ENCODE data around the gene PRKN.

The PRKN gene

DNA sequence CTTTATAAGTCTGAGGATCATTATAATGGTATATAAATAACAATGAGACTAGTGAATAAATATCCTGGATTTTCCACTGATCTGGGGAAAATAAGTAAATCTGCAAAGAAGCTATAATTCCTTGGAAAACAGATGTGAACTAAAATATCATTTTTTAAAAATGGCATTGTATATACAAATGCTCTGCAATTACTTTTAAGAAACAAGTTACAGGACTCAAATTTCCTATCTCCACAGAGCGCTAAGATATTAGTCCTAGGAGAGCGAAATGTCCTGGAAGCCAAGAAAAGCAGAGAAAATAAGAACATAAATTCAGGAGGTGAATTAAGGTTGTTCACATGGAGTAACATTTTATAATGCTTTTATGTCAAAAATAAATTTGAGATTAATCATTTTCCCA lies 61.3 kb downstream of the PRKN start:
- H3K4me3 ChIP-seq (ENCODE audit: low read depth in 1 of 2, low read length in 2 of 2), result no peak overlapping the region
- no peak overlapping the region for H3K27ac ChIP-seq (ENCODE audit: low read length)
- H2AFZ ChIP-seq (ENCODE audit: low read depth, low read length), result no peak overlapping the region
- H4K20me1 ChIP-seq (ENCODE audit: insufficient read depth, low read length), result no peaks in the 10 kb centered on the region
- no peaks in the 10 kb centered on the region for H3K9me3 ChIP-seq (ENCODE audit: insufficient read depth, low read length, severe bottlenecking)
- H3K36me3 ChIP-seq (ENCODE audit: insufficient read depth, low read length), result no peaks in the 10 kb centered on the region
- H3K4me2 ChIP-seq (ENCODE audit: insufficient read depth, low read length), result no peak overlapping the region
- H3K9ac ChIP-seq (ENCODE audit: low read depth, low read length), result no peak overlapping the region
- no peaks in the 10 kb centered on the region for H3K4me1 ChIP-seq (ENCODE audit: insufficient read depth, low read length)
- no peak for DNase-seq
- no peak for ATAC-seq (ENCODE audit: insufficient read depth, low read depth)
- H3K79me2 ChIP-seq (ENCODE audit: insufficient read depth, low read length), result no peaks in the 10 kb centered on the region
- no peaks in the 10 kb centered on the region for H3K27me3 ChIP-seq (ENCODE audit: insufficient read depth, low read length, poor library complexity)
- TF ChIP-seq, protein P1, sequence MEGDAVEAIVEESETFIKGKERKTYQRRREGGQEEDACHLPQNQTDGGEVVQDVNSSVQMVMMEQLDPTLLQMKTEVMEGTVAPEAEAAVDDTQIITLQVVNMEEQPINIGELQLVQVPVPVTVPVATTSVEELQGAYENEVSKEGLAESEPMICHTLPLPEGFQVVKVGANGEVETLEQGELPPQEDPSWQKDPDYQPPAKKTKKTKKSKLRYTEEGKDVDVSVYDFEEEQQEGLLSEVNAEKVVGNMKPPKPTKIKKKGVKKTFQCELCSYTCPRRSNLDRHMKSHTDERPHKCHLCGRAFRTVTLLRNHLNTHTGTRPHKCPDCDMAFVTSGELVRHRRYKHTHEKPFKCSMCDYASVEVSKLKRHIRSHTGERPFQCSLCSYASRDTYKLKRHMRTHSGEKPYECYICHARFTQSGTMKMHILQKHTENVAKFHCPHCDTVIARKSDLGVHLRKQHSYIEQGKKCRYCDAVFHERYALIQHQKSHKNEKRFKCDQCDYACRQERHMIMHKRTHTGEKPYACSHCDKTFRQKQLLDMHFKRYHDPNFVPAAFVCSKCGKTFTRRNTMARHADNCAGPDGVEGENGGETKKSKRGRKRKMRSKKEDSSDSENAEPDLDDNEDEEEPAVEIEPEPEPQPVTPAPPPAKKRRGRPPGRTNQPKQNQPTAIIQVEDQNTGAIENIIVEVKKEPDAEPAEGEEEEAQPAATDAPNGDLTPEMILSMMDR (IDR thresholded peaks at IDR 0.05; ENCODE audit: borderline replicate concordance, extremely low read depth, low read length, poor library complexity, severe bottlenecking), result no peak
- no peak for TF ChIP-seq EZH2 (IDR thresholded peaks at IDR 0.05; ENCODE audit: borderline replicate concordance, low read depth, low read length, severe bottlenecking)

DNA sequence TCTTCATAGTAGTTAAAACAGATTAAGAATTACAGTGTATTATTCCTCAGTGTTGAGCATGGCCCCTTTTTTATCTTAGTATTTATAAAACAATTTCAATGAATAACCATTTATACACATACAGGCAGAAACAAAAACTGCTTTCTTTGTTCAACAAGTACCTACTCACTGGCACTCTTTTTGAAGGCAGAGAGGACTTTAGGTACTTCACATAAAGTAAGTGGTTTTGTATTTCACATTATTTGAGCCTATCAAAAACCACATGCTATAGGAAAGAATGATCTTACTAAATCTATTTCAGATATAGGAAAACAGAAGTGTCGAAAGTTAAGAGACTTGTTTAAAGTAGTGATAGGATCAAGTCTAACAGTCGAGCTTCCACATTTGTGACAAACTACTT lies 73.8 kb downstream of the PRKN start:
- Histone ChIP-seq H3K9me3 (ENCODE audit: insufficient read depth, low read length, severe bottlenecking) (no peaks in the 10 kb centered on the region), H4K20me1 (ENCODE audit: insufficient read depth, low read length) (no peaks in the 10 kb centered on the region), H3K4me1 (ENCODE audit: insufficient read depth, low read length) (no peaks in the 10 kb centered on the region), H3K79me2 (ENCODE audit: insufficient read depth, low read length) (no peaks in the 10 kb centered on the region), H3K36me3 (ENCODE audit: insufficient read depth, low read length) (no peaks in the 10 kb centered on the region), H3K27ac (ENCODE audit: low read length) (no peak overlapping the region), H3K27me3 (ENCODE audit: insufficient read depth, low read length, poor library complexity) (no peaks in the 10 kb centered on the region), H3K9ac (ENCODE audit: low read depth, low read length) (no peak overlapping the region), H3K4me2 (ENCODE audit: insufficient read depth, low read length) (no peak overlapping the region), H2AFZ (ENCODE audit: low read depth, low read length) (no peak overlapping the region), H3K4me3 (ENCODE audit: low read depth in 1 of 2, low read length in 2 of 2) (no peak overlapping the region)
- no peak for TF ChIP-seq EZH2 (IDR thresholded peaks at IDR 0.05; ENCODE audit: borderline replicate concordance, low read depth, low read length, severe bottlenecking)
- TF ChIP-seq, protein P1 (IDR thresholded peaks at IDR 0.05; ENCODE audit: borderline replicate concordance, extremely low read depth, low read length, poor library complexity, severe bottlenecking), result no peak
- no peak for ATAC-seq (ENCODE audit: insufficient read depth, low read depth)
- no peak for DNase-seq

DNA sequence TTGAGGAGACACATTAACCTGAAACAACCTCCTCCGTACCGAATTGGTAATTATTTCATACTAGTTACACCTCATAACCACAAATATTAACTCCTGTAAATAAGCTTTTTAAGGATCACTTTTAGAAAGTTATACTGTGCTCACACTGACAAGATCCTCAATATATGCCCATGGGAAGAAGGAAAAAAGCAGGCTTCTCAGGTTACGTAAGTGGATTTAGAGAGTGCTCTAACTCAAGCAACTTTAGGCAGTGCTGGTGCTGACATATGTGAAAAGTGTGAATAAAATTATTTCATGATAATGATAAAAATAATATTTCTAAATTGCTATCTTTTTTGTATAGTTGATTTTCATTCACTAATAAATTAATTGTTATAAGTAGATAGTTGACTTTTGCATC lies 76.1 kb downstream of the PRKN start:
- no peaks in the 10 kb centered on the region for H4K20me1 ChIP-seq (ENCODE audit: insufficient read depth, low read length)

More for the DNA sequence above, 76.1 kb downstream of the PRKN start:
- no peak for ATAC-seq (ENCODE audit: insufficient read depth, low read depth)
- H3K9ac ChIP-seq (ENCODE audit: low read depth, low read length), result no peak overlapping the region
- no peak overlapping the region for H2AFZ ChIP-seq (ENCODE audit: low read depth, low read length)
- H3K4me2 ChIP-seq (ENCODE audit: insufficient read depth, low read length), result no peak overlapping the region
- H3K9me3 ChIP-seq (ENCODE audit: insufficient read depth, low read length, severe bottlenecking), result no peaks in the 10 kb centered on the region
- no peak for DNase-seq
- no peaks in the 10 kb centered on the region for H3K79me2 ChIP-seq (ENCODE audit: insufficient read depth, low read length)
- H3K4me1 ChIP-seq (ENCODE audit: insufficient read depth, low read length), result no peaks in the 10 kb centered on the region
- no peaks in the 10 kb centered on the region for H3K27me3 ChIP-seq (ENCODE audit: insufficient read depth, low read length, poor library complexity)
- TF ChIP-seq, protein P1 (IDR thresholded peaks at IDR 0.05; ENCODE audit: borderline replicate concordance, extremely low read depth, low read length, poor library complexity, severe bottlenecking), result no peak
- TF ChIP-seq EZH2 (IDR thresholded peaks at IDR 0.05; ENCODE audit: borderline replicate concordance, low read depth, low read length, severe bottlenecking), result no peak
- no peak overlapping the region for H3K27ac ChIP-seq (ENCODE audit: low read length)
- H3K36me3 ChIP-seq (ENCODE audit: insufficient read depth, low read length), result no peaks in the 10 kb centered on the region
- H3K4me3 ChIP-seq (ENCODE audit: low read depth in 1 of 2, low read length in 2 of 2), result no peak overlapping the region

Data from DND-41 (cell line).